ENCODE data around the gene EPGN. TPM values are rescaled to one million over a fixed set of nuclear protein-coding genes. Genes with fewer than 3 reads are reported as not detected.

EPGN gene
- total and polyA plus RNA-seq, 12 donors: 0.07 to 0.46 (median 0.44) TPM; not detected in 9

DNA sequence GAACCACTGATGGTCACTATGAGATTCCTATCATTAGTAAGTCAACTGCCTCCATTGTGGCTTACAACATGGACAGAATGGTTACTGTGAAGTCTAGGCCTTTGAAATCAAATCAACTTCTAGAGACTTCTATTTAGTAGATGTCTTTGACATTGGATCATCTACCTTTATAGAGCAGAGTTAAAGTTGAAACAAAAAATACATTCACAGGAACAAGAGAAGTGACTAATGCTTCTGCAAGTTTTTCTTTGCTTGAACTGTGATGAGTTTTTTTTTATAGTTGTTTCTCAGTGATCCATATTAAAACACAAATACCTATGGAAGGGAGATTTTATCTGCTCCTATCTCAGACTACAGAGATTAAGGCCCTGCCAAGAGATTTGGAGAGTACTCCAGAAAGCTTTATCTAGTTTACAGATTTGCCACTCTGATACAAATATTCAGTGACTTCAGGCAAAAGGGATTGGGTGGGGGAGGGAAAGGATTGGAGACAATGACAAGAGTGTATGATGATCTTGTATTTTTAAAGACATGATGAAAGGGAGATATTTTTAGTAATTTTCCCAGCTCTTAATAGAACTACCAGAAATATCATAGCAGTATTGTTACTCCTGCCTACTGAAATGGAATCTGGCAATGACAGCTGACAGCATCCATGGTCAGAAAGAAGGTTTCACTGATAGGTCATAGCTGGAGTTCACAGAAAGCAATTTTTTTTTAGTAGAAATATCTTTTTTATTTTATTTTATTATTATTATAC is 16.0 kb upstream of the EPGN start:
- no peak for TF ChIP-seq POLR2A (IDR thresholded peaks at IDR 0.05)
- TF ChIP-seq CTCF (IDR thresholded peaks at IDR 0.05): no peak
- Histone ChIP-seq H3K36me3 (replicated peaks in 1 of 2) (no peaks in the 10 kb centered on the region), H3K27me3 (no peaks in the 10 kb centered on the region), H3K27ac (no peak overlapping the region), H3K4me3 (no peak overlapping the region), H3K4me1 (replicated peaks in 1 of 2) (no peaks in the 10 kb centered on the region), H3K9me3 (replicated peaks in 1 of 3) (no peaks in the 10 kb centered on the region)
- intact Hi-C loops (cut with DNase I): no loop called here
- DNase-seq: no peak

- Histone ChIP-seq H3K27ac (no peak overlapping the region), H3K4me3 (no peak overlapping the region), H3K4me1 (replicated peaks in 1 of 2) (no peaks in the 10 kb centered on the region), H3K9me3 (replicated peaks in 1 of 3) (no peaks in the 10 kb centered on the region), H3K27me3 (no peaks in the 10 kb centered on the region), H3K36me3 (replicated peaks in 1 of 2) (no peaks in the 10 kb centered on the region)
- intact Hi-C loops (cut with DNase I): no loop called here
- TF ChIP-seq CTCF (IDR thresholded peaks at IDR 0.05) (no peak), POLR2A (IDR thresholded peaks at IDR 0.05) (no peak)
- DNase-seq: no peak
- WGBS, 4 donors: 92 to 96% (median 94%) methylated on average over 2 of the region's 2 CpGs
Measured at GRCh38 chr4:74293558-74293957, 14.7 kb upstream of the EPGN start.

DNA sequence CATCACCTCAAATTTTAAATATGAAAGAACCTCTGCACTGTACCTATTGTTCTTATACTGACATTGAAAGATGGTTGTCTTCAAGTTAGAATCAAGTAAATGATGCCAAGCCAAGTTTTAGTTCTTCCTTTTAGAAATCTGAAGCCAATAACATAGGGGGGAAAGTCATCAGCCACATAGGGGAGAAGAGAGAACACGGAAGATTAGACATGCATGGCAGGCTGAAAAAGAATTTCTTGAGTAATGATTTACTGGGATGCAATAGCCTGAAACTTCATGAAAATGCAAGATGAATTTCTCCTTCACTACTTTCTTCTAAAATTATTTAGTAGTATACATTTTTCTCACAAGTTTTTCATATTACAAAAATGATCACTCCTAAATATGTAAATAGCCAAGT is 13.6 kb upstream of the EPGN start:
- H3K9me3 ChIP-seq (replicated peaks in 1 of 3): no peaks in the 10 kb centered on the region
- no peaks in the 10 kb centered on the region for H3K27me3 ChIP-seq
- intact Hi-C loops (cut with DNase I): no loop called here
- no peaks in the 10 kb centered on the region for H3K36me3 ChIP-seq (replicated peaks in 1 of 2)
- no peak overlapping the region for H3K27ac ChIP-seq
- no peak for DNase-seq
- H3K4me1 ChIP-seq (replicated peaks in 1 of 2): no peaks in the 10 kb centered on the region
- 96 to 100% (median 97%) methylated on average over 1 of the region's 1 CpG for WGBS, 4 donors
- TF ChIP-seq POLR2A (IDR thresholded peaks at IDR 0.05): no peak
- TF ChIP-seq CTCF (IDR thresholded peaks at IDR 0.05): no peak
- H3K4me3 ChIP-seq: no peak overlapping the region

DNA sequence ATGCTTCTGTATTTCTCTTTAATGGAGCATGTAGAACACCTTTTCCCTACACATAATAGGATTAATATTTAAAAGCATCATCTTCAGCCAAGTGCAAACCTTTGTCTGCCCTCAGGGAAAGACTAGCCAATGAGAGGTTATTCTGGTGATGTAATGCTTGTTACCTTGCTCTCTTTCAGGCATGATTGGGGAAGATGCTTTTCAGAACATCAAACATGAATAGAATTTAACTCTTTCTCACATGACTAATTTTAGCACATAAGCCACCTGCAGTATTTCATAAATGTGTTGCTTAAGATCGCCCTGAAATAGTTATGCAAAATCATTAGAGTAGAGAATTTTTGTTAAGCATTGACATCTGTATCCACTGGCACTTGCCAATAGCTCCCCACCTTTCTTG is 10.7 kb upstream of the EPGN start:
- Histone ChIP-seq H3K9me3 (replicated peaks in 1 of 3) (no peaks in the 10 kb centered on the region), H3K4me1 (replicated peaks in 1 of 2) (no peaks in the 10 kb centered on the region), H3K27ac (no peak overlapping the region), H3K27me3 (no peaks in the 10 kb centered on the region), H3K4me3 (no peak overlapping the region), H3K36me3 (replicated peaks in 1 of 2) (no peaks in the 10 kb centered on the region)
- TF ChIP-seq POLR2A (IDR thresholded peaks at IDR 0.05) (no peak), CTCF (IDR thresholded peaks at IDR 0.05) (no peak)
- intact Hi-C loops (cut with DNase I): no loop called here
- WGBS, 4 donors: 86 to 100% (median 91%) methylated on average over 1 of the region's 1 CpG
- no peak for DNase-seq
